ENCODE measurements around the gene OR1K1.
A peak's percentile ranks its signal among the peaks of the same experiment; 100 is the strongest.

Gene OR1K1

GRCh38 chr9:122800066-122801060 lies at the start of gene OR1K1:
Gene OR1K1 (plus strand): TSS chr9:122800123. CDS start chr9:122800123, 0 bp downstream.
- no peak for TF ChIP-seq CTCF (conservative IDR thresholded peaks at IDR 0.05; ENCODE audit: low read depth, low read length)
- no peak within 1 kb of the TSS for H3K4me3 ChIP-seq (ENCODE audit: low read depth, low read length)
- no peak for DNase-seq (ENCODE audit: low read depth)

- no peak for TF ChIP-seq CTCF (conservative IDR thresholded peaks at IDR 0.05; ENCODE audit: low read depth, low read length)
- H3K4me3 ChIP-seq (ENCODE audit: low read depth, low read length), result no peak overlapping the region
- DNase-seq (ENCODE audit: low read depth), result no peak
Measured at GRCh38 chr9:122754825-122755224, 45.1 kb upstream of the OR1K1 start.

- H3K4me3 ChIP-seq (ENCODE audit: low read depth, low read length), result no peak overlapping the region
- no peak for TF ChIP-seq CTCF (conservative IDR thresholded peaks at IDR 0.05; ENCODE audit: low read depth, low read length)
- no peak for DNase-seq (ENCODE audit: low read depth)
Measured at GRCh38 chr9:122767817-122768216, 32.1 kb upstream of the OR1K1 start.

- no peak overlapping the region for H3K4me3 ChIP-seq (ENCODE audit: low read depth, low read length)
- no peak for DNase-seq (ENCODE audit: low read depth)
- no peak for TF ChIP-seq CTCF (conservative IDR thresholded peaks at IDR 0.05; ENCODE audit: low read depth, low read length)
Measured at GRCh38 chr9:122777052-122777451, 22.9 kb upstream of the OR1K1 start.

GRCh38 chr9:122777935-122778627 lies 21.8 kb upstream of the OR1K1 start:
- DNase-seq (ENCODE audit: low read depth), result peak; percentile 72
- H3K4me3 ChIP-seq (ENCODE audit: low read depth, low read length), result no peak overlapping the region
- no peak for TF ChIP-seq CTCF (conservative IDR thresholded peaks at IDR 0.05; ENCODE audit: low read depth, low read length)

- no peak for DNase-seq (ENCODE audit: low read depth)
- no peak overlapping the region for H3K4me3 ChIP-seq (ENCODE audit: low read depth, low read length)
- TF ChIP-seq CTCF (conservative IDR thresholded peaks at IDR 0.05; ENCODE audit: low read depth, low read length), result no peak
Measured at GRCh38 chr9:122779181-122779580, 20.7 kb upstream of the OR1K1 start.

All from choroid plexus epithelial cell (primary cell).